ENCODE measurements around the gene TEX10. TPM values are rescaled to one million over a fixed set of nuclear protein-coding genes. Genes with fewer than 3 reads are reported as not detected.

Gene TEX10
- total RNA-seq, 4 donors from 2014 or later = 11.8 to 16.7 (median 14.8) TPM

DNA sequence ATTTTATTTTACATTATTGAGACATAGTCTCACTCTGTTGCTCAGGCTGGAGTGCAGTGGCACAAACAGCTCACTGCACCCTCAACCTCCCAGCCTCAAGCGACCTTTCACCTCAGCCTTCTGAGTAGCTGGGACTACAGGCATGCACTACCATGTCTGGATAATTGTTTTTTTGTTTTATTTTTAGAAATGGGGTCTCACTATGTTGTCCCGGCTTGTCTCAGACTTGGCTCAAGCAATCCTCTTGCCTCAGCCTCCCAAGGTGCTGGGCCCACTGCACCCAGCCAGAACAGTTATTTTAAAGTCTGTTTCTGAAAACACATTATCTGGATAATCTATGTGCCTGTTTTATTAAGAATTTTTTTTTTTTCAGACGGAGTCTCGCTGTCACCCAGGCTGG is 62.0 kb downstream of the TEX10 start:
- TF ChIP-seq EP300 (IDR thresholded peaks at IDR 0.05) = no peak
- TF ChIP-seq POLR2A (IDR thresholded peaks at IDR 0.05) = no peak
- no peak for DNase-seq (ENCODE audit: low spot score in 2 of 2)
- Histone ChIP-seq H3K36me3 (peaks cover 0 to 98% (median 12%) of the 10 kb centered on the region in 3 donors), H3K4me3 (no peak overlapping the region), H3K27ac (no peak overlapping the region), H3K4me1 (no peaks in the 10 kb centered on the region), H3K27me3 (no peaks in the 10 kb centered on the region), H3K9me3 (peaks cover 0 to 22% (median 0%) of the 10 kb centered on the region in 4 donors)
- 96% methylated on average over 4 of the region's 4 CpGs for WGBS, 2 donors

GRCh38 chr9:100287186-100287585 is 65.6 kb downstream of the TEX10 start:
- no peaks in the 10 kb centered on the region for H3K27me3 ChIP-seq
- peaks cover 3 to 98% (median 4%) of the 10 kb centered on the region in 3 donors for H3K36me3 ChIP-seq
- 93 to 98% methylated on average over 5 of the region's 5 CpGs for WGBS, 2 donors
- no peaks in the 10 kb centered on the region for H3K4me1 ChIP-seq
- H3K27ac ChIP-seq = no peak overlapping the region
- no peak for TF ChIP-seq POLR2A (IDR thresholded peaks at IDR 0.05)
- TF ChIP-seq CTCF (IDR thresholded peaks at IDR 0.05) = no peak
- no peak for TF ChIP-seq EP300 (IDR thresholded peaks at IDR 0.05)
- H3K4me3 ChIP-seq = no peak overlapping the region
- peaks cover 0 to 42% (median 0%) of the 10 kb centered on the region in 4 donors for H3K9me3 ChIP-seq
- DNase-seq (ENCODE audit: low spot score in 2 of 2) = no peak

GRCh38 chr9:100286257-100286656 is 66.5 kb downstream of the TEX10 start:
- peaks cover 0 to 42% (median 0%) of the 10 kb centered on the region in 4 donors for H3K9me3 ChIP-seq
- no peak for DNase-seq (ENCODE audit: low spot score in 2 of 2)
- H3K4me1 ChIP-seq = no peaks in the 10 kb centered on the region
- H3K27ac ChIP-seq = no peak overlapping the region
- H3K36me3 ChIP-seq = peaks cover 3 to 98% (median 4%) of the 10 kb centered on the region in 3 donors
- H3K4me3 ChIP-seq = no peak overlapping the region
- TF ChIP-seq CTCF (IDR thresholded peaks at IDR 0.05) (no peak), EP300 (IDR thresholded peaks at IDR 0.05) (no peak), POLR2A (IDR thresholded peaks at IDR 0.05) (no peak)
- 93 to 95% methylated on average over 6 of the region's 6 CpGs for WGBS, 2 donors
- no peaks in the 10 kb centered on the region for H3K27me3 ChIP-seq

GRCh38 chr9:100285601-100286000 is 67.1 kb downstream of the TEX10 start:
- Histone ChIP-seq H3K4me3 (no peak overlapping the region), H3K27ac (no peak overlapping the region)
- WGBS, 2 donors = 96 to 97% methylated on average over 7 of the region's 7 CpGs

DNA sequence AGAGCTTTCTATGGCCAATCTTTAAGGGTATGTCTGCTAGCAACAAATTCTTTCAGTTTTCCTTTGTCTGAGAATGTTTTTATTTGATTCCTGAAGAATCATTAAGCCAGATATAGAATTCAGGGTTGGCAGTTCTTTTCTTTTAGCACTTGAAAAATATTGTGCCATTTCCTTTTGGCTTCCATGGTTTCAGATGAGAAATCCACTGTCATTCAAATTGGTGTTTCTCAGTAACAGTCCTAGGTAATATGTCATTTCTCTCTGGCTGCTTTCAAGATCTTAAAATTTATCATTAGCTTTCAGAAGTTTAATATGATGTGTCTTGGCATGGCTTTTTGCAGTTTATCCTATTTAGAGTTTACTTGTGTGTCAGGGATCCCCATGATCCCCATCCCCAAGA is 67.7 kb downstream of the TEX10 start:
- Histone ChIP-seq H3K27me3 (no peaks in the 10 kb centered on the region), H3K9me3 (peaks cover 0 to 42% (median 0%) of the 10 kb centered on the region in 4 donors), H3K4me1 (no peaks in the 10 kb centered on the region), H3K4me3 (no peak overlapping the region), H3K36me3 (peaks cover 4 to 95% (median 7%) of the 10 kb centered on the region in 3 donors), H3K27ac (no peak overlapping the region)
- TF ChIP-seq EP300 (IDR thresholded peaks at IDR 0.05) (no peak), POLR2A (IDR thresholded peaks at IDR 0.05) (no peak), CTCF (IDR thresholded peaks at IDR 0.05) (no peak)
- no peak for DNase-seq (ENCODE audit: low spot score in 2 of 2)

More at GRCh38 chr9:100285601-100286000, 67.1 kb downstream of the TEX10 start:
- H3K4me1 ChIP-seq = no peaks in the 10 kb centered on the region
- no peak for TF ChIP-seq EP300 (IDR thresholded peaks at IDR 0.05)
- TF ChIP-seq POLR2A (IDR thresholded peaks at IDR 0.05) = no peak
- no peak for TF ChIP-seq CTCF (IDR thresholded peaks at IDR 0.05)
- DNase-seq (ENCODE audit: low spot score in 2 of 2) = no peak
- peaks cover 0 to 42% (median 0%) of the 10 kb centered on the region in 4 donors for H3K9me3 ChIP-seq
- no peaks in the 10 kb centered on the region for H3K27me3 ChIP-seq
- H3K36me3 ChIP-seq = peaks cover 4 to 95% (median 7%) of the 10 kb centered on the region in 3 donors

DNA sequence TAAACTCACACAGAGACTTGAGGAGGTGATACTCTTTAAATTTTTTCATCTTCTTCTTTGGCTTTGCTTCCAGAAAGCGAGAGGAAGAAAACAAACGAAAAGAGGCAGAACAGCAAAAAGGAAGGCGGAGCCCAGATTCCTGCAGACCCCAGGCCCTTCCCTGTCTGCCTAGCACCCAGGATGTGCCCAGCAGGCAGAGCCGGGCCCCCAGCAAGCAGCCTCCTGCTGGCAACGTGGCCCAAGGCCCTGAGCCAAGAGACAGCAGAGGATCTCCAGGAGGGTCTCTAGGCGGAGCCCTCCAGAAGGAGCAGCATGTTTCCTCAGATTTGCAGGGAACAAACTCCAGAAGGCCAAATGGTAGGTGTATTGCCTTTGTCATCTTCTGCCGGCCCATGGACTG is 68.5 kb downstream of the TEX10 start:
- Histone ChIP-seq H3K9me3 (peaks cover 0 to 42% (median 0%) of the 10 kb centered on the region in 4 donors), H3K27ac (no peak overlapping the region), H3K27me3 (no peaks in the 10 kb centered on the region), H3K36me3 (peaks cover 4 to 93% (median 7%) of the 10 kb centered on the region in 3 donors), H3K4me1 (no peaks in the 10 kb centered on the region), H3K4me3 (no peak overlapping the region)
- WGBS, 2 donors = 83 to 88% methylated on average over 7 of the region's 7 CpGs
- TF ChIP-seq CTCF (IDR thresholded peaks at IDR 0.05) = no peak
- TF ChIP-seq POLR2A (IDR thresholded peaks at IDR 0.05) = no peak
- no peak for TF ChIP-seq EP300 (IDR thresholded peaks at IDR 0.05)
- DNase-seq (ENCODE audit: low spot score in 2 of 2) = no peak
